Hematopoietic multipotent progenitor cell treated with erythropoietin and hydrocortisone succinate and interleukin-3 and kit ligand, for 8 days (in vitro differentiated cells): Measurements from ENCODE around the gene TPK1.
"Not testable (repeated sequence)": the region's sequence is repeated elsewhere in the genome, so short reads cannot be mapped to it uniquely, and the experiment has no call there.

ENCODE experiments used
- DNase-seq: peaks from one replicate; pipeline ENCODE4 v3.0.0-alpha.2; 2015

TPK1 gene

DNA sequence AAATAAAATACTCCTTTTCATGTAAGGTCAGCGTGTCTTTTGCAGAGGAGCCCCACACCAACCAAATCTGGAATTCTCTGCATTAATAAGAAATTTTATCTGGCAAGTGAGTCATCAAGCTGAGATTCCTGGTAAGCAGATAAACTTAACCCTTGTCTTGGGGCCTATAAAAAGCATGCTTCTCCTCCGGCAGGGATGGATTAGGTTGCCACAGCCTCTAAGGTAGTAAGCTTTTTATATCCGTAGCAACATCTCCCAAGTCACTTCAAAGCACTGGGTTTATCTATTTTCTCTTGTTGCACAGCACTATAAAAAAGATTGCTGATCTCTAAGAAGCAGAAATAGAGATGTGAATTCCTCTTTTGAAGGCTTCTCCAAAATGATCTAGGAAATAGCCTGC is 229.6 kb downstream of the TPK1 start:
- DNase-seq, result no peak

DNA sequence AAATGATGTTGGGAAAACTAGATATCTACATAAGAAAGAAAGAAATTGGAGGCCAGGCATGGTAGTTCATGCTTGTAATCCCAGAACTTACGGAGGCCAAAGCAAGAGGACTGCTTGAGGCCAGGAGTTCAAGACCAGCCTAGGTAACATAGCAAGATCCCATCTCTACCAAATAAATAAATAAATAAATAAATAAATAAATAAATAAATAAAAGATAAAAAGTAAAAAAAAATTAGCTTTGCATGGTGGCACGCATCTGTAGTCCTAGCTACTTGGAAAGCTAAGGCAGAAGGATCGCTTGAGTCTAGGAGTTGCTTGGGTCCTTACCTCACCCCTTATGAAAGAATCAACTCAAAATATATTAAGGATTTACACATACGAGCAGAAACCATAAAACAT is 238.9 kb downstream of the TPK1 start:
- DNase-seq, result no peak

DNA sequence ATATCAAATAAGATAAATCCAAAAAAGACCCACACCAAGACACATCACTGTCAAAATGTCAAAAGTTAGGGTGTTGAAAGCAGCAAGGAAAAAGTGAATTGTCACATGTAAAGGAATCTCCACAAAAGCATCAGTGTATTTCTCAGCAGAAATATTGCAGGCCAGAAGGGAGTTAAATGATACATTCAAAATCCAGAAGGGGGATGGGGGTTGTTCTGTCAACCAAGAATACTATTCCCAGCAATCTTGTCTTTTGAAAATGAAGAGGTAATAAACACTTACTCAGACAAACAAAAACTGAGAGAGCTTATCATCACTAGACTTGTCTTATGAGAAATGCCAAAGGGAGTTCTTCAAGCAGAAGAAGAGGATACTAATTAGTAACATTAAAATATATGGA is 241.3 kb downstream of the TPK1 start:
- DNase-seq, result no peak

GRCh38 chr7:144588559-144589051 is 247.2 kb downstream of the TPK1 start:
- no peak for DNase-seq

DNA sequence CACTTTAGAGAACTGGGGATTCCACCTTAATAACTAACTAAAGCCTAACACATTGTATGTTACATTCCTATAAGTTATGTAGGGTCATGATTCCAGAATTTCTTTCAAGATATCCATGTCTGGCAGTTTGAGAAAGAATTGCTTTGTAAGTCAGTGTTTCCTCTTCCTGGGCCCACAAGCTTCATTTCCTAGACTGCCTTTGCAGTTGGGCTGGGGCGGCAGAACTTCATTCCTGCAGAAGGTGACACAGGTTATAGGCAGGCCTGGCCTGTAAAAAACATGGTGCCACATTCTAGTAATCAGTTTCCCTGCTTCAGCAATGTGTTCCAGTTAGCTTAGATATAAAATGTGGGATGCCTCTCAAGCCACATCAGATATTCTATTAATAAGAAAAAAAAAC is 248.2 kb downstream of the TPK1 start:
- DNase-seq, result no peak

GRCh38 chr7:144584726-144585125 is 251.1 kb downstream of the TPK1 start:
- DNase-seq, result no peak

- no peak for DNase-seq
Observed at GRCh38 chr7:144579687-144580086, 256.2 kb downstream of the TPK1 start.

GRCh38 chr7:144575456-144575855 is 260.4 kb downstream of the TPK1 start:
- no peak for DNase-seq

- DNase-seq, result not testable (repeated sequence)
Observed at GRCh38 chr7:144574753-144575152, 261.1 kb downstream of the TPK1 start.

- no peak for DNase-seq
Observed at GRCh38 chr7:144568233-144568632, 267.6 kb downstream of the TPK1 start.

DNA sequence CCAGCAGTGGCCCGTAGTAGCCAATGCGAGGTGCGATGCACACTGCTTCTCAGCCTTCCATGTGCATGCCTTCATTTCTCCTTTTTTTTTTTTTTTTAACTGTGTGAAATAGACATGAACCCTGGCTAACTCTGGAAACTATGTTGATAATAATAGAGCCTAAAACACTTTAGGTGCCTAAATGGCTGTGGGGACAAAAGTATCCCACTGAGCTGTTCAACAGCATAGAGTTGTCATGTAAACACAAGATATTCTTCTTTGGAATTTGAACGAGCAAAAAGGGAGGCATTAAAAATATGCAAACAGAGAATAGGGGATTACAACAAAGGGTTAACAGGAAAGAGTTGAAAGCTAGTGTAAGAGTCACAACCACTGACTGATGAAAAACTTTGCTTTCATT is 270.3 kb downstream of the TPK1 start:
- no peak for DNase-seq

DNA sequence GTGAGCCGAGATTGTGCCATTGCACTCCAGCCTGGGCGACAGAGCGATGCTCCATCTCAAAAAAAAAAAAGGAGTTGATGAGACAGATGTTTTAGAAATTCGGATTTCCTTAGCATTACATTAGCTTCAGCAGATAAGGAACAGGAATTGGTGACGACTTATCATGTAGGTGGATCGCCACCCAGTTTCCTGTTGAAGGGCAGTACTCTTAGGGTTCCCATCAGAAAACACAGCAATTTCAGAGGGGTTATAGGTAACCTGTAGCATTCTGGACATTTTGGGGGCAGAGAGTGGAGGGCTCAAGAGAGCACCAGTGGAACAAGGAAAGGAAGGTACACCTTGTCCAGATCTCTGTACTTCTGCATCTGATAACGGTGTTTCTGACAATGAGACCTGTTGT is 286.0 kb downstream of the TPK1 start:
- no peak for DNase-seq

- DNase-seq, result no peak
Observed at GRCh38 chr7:144548556-144548955, 287.3 kb downstream of the TPK1 start.

DNA sequence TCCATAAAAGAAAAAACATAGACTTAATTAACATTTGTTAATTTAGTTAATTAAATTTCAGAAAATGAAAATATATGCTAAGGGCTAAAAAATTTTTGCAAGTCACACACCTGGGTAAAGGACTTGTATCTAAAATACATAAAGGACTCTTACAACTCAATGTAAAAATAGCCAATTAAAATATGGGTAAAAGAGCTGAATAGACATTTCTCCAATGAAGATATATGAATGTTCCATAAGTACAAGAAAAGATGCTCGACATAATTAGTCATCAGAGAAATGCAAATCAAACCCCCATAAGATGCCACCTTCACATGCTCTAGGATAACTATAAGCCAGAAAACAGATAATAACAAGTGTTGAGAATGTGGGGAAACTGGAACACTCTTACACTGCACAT is 288.0 kb downstream of the TPK1 start:
- DNase-seq, result no peak

- no peak for DNase-seq
Observed at GRCh38 chr7:144546782-144547181, 289.1 kb downstream of the TPK1 start.

DNA sequence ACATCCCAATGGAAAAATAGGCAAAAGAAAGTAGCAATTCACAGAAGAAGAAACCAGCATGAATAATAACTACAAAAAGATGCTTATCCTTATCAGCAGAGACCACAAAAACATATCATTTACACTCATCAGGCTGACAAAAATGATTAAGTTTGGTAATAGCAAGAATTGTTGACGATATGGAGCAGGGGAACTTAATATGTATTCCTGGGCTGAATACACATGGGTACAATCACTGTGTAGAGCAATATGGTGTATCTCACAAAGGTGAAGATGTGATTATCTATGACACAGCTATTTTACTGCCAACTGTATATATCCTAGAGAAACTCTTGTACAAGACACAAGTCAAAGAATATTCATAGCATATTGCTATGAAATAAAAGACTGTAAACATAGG is 290.5 kb downstream of the TPK1 start:
- DNase-seq, result no peak

DNA sequence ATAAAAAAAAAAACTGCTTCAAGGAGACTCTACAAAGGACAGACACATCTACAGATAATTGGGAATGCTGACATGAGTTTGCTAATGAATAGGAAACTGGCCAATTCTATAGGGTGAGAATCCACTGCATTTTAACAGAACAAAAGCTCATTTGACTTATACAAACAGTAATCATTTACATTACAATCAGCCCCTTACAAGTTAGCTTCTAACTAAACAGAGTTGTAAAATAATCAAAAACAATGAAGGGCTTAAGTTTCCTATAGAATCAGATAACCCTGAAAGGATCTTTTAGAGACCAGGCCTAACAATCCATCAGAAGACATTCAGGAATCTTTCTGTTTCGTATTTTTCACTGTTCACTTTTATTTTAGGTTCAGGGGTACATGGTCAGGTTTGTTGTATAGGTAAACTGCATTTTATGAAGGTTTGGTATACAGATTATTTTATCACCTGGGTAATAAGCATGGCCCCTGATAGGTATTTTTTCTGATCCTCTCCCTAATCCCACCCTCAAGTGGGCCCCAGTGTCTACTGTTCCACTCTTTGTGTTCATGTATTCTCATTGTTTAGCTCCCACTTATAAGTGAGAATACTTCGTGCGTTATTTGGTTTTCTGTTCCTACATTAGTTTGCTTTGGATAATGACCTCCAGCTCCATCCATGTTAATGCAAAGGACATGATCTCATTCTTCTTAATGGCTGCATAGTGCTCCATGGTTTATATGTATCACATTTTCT is 301.0 kb downstream of the TPK1 start:
- no peak for DNase-seq

- no peak for DNase-seq
Observed at GRCh38 chr7:144534196-144534595, 301.7 kb downstream of the TPK1 start.

- DNase-seq, result no peak
Observed at GRCh38 chr7:144531181-144531580, 304.7 kb downstream of the TPK1 start.

- no peak for DNase-seq
Observed at GRCh38 chr7:144529269-144529926, 306.5 kb downstream of the TPK1 start.

- DNase-seq, result no peak
Observed at GRCh38 chr7:144528536-144529045, 307.3 kb downstream of the TPK1 start.

DNA sequence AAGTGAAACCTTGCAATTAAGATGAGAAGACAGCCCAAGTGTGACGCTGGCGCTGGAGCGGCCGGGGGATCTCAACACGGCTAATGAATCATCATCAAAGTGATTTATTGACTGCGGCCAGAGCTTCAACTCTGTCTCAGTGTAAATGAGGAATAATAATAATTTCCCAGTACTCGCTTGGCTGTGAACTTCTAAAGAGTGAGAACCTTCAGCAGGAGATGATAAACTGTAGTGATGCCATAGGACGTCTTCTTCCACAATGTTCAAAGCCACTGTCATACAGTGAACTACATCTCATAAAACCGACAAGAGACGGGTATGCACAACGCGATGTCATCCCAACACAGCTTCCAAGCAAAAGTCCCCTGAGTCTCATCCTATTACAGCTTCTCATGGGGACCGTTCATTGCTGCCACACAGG is 308.8 kb downstream of the TPK1 start:
- no peak for DNase-seq

GRCh38 chr7:144525956-144526355 is 309.9 kb downstream of the TPK1 start:
- DNase-seq, result no peak

GRCh38 chr7:144524271-144524670 is 311.6 kb downstream of the TPK1 start:
- DNase-seq, result no peak
